Body of pancreas (tissue), 4 donors: ENCODE measurements around the gene ATP8B4. TPM values are rescaled to one million over a fixed set of nuclear protein-coding genes. Genes with fewer than 3 reads are reported as not detected.

Experiments
- ATAC-seq: fragments of 150-250 bp; one replicate; pipeline ENCODE4 v1.9.1; 2016
- DNase-seq, 4 donors: peaks; one replicate each; pipeline ENCODE4 v3.0.0-alpha.2; 2019
- H3K27ac ChIP-seq, 4 donors: fragments of 200-600 bp; sonication (generic); 1 replicate in 3 of 4; 2 replicates in 1 of 4; pipeline versions ENCODE4 v1.5.1 to v1.6.1; 2016 to 2019; ENCODE audit warnings: mild to moderate bottlenecking in 1 of 4, mixed read lengths in 1 of 4, moderate library complexity in 1 of 4
- H3K27me3 ChIP-seq, 2 donors: fragments of 200-600 bp; sonication (generic); one replicate each; pipeline ENCODE4 v1.6.0; 2016; ENCODE audit warnings: mild to moderate bottlenecking in 1 of 2
- H3K36me3 ChIP-seq, 2 donors: fragments of 200-600 bp; sonication (generic); replicated peaks in 1 of 2; 2 replicates each; pipeline ENCODE4 v1.5.1; 2016; ENCODE audit warnings: low read depth in 2 of 2; ENCODE audit not compliant: insufficient read depth in 1 of 2
- H3K4me1 ChIP-seq: fragments of 200-600 bp; sonication (generic); one replicate; pipeline ENCODE4 v1.6.0; 2016
- H3K4me3 ChIP-seq, 2 donors: fragments of 200-600 bp; sonication (generic); 1 replicate in 1 of 2; 2 replicates in 1 of 2; pipeline ENCODE4 v1.5.1; 2016 to 2019
- H3K9me3 ChIP-seq, 3 donors: fragments of 200-600 bp; sonication (generic); 1 replicate in 2 of 3; 2 replicates in 1 of 3; pipeline ENCODE4 v1.5.1; 2016
- CTCF ChIP-seq, 7 experiments: fragments of 450-650 bp in 4 of 7; fragments of 200-600 bp in 3 of 7; sonication (generic) in 3 of 7; IDR thresholded peaks; one replicate each; pipeline ENCODE4 v1.5.1; 2016 to 2019; ENCODE audit warnings: antibody characterized with exemption in 7 of 7
- POLR2A ChIP-seq, 3 donors: fragments of 450-650 bp; IDR thresholded peaks; one replicate each; pipeline ENCODE4 v1.6.1; 2016; ENCODE audit warnings: antibody characterized with exemption in 3 of 3, mild to moderate bottlenecking in 2 of 3
- WGBS, 2 donors: methylation state at CpG; one replicate each; pipeline ENCODE4 v1.1.5; 2017; 5-methylcytosine and 5-hydroxymethylcytosine counted together
- intact Hi-C: fragments of 100-400 bp; cut with DNase I; formaldehyde crosslinking; loops from one replicate; pipeline ENCODE4 v1.15.1; 2023
- total RNA-seq, 2 donors: library from RNA; depleted of rRNA; stranded (reverse); fragments of >200 nt; gene quantifications; one replicate each; pipeline ENCODE4 v1.1.0, GENCODE V29; 2016

The ATP8B4 gene
- total RNA-seq, 2 donors from 2014 or later, result 3.1 to 6.6 TPM

GRCh38 chr15:49904296-49904695 lies 214.7 kb downstream of the ATP8B4 start:
- Histone ChIP-seq H3K9me3 (no peaks in the 10 kb centered on the region), H3K36me3 (no peaks in the 10 kb centered on the region), H3K4me1 (no peaks in the 10 kb centered on the region), H3K27ac (no peak overlapping the region), H3K4me3 (no peak overlapping the region), H3K27me3 (no peaks in the 10 kb centered on the region)
- TF ChIP-seq POLR2A (IDR thresholded peaks at IDR 0.05) (no peak), CTCF (IDR thresholded peaks at IDR 0.05) (no peak)
- intact Hi-C loops, result no loop called here
- no peak for DNase-seq
- ATAC-seq, result no peak

DNA sequence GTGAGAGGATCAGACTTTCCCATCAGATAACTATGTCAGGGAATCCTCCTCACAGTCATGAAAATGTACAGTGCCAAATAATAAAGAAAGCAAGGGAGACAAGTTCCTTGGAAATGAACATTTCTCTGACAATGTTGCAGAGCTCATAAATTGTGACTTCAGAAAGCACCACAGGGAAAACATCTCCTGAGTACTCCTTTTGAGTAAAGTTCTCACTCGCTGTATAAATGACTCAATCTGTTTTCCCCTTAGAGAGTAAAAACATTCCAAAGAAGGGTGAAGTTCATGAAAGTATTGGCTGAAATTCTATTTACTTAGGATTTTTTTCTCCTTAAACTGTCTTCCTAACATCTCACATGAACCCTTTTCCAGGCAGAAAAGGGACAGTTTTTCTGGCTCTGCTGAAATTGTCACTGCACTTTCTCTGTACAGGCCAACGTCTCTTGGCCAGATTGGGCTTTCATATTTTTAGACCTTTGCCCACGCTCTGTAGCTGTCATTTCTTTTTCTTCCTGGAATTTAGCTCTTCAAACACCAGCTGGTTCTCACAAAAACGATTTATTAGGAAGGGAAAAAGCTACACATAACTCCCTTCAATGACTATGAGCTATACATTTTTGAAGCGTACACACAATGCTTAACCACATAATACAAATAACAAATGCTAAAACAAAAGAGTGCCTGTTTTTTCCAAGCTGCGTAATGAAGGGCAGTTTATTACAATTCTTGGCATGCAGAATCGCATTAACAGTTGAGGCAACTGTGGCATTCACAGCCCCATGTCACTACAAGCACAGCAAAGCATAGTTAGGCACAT lies 216.1 kb downstream of the ATP8B4 start:
- Histone ChIP-seq H3K4me3 (no peak overlapping the region), H3K9me3 (no peaks in the 10 kb centered on the region), H3K36me3 (no peaks in the 10 kb centered on the region), H3K27me3 (no peaks in the 10 kb centered on the region), H3K4me1 (no peaks in the 10 kb centered on the region), H3K27ac (no peak overlapping the region)
- DNase-seq, result no peak
- TF ChIP-seq POLR2A (IDR thresholded peaks at IDR 0.05) (no peak), CTCF (IDR thresholded peaks at IDR 0.05) (no peak)
- intact Hi-C loops, result no loop called here
- 47 to 52% methylated on average over 7 of the region's 7 CpGs for WGBS, 2 donors
- peak; percentile 56 for ATAC-seq

GRCh38 chr15:49901996-49902684 lies 216.9 kb downstream of the ATP8B4 start:
- no peak for ATAC-seq
- TF ChIP-seq POLR2A (IDR thresholded peaks at IDR 0.05), result no peak
- TF ChIP-seq CTCF (IDR thresholded peaks at IDR 0.05), result no peak
- Histone ChIP-seq H3K36me3 (no peaks in the 10 kb centered on the region), H3K4me3 (no peak overlapping the region), H3K9me3 (no peaks in the 10 kb centered on the region), H3K27me3 (no peaks in the 10 kb centered on the region), H3K27ac (peak overlapping the region in 1 of 4 donors; percentile 15), H3K4me1 (no peaks in the 10 kb centered on the region)
- 55 to 63% methylated on average over 2 of the region's 2 CpGs for WGBS, 2 donors
- DNase-seq, result no peak
- intact Hi-C loops, result no loop called here

DNA sequence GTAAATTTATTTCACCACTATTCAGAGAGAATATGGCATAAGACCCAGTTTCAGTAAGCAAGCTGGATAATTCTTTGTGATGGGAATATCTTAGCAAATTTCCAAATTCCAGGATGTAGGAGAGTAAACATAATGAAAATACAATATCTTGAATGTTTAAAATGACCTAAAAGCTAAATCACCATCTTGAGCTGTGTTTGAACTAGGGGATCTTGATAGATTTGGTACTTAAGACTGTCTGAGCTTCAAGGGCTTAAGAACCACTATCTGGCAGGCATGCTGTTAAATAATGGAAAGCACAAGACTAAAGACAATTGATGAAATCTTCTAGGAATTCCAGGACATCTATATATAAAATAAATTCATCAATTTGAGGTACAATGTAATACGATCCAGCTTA lies 217.7 kb downstream of the ATP8B4 start:
- no peaks in the 10 kb centered on the region for H3K27me3 ChIP-seq
- no peak overlapping the region for H3K27ac ChIP-seq
- no peak for DNase-seq
- no peak for ATAC-seq
- H3K9me3 ChIP-seq, result no peaks in the 10 kb centered on the region
- TF ChIP-seq CTCF (IDR thresholded peaks at IDR 0.05) (no peak), POLR2A (IDR thresholded peaks at IDR 0.05) (no peak)
- 75 to 79% methylated on average over 1 of the region's 1 CpG for WGBS, 2 donors
- H3K4me1 ChIP-seq, result no peaks in the 10 kb centered on the region
- H3K4me3 ChIP-seq, result no peak overlapping the region
- H3K36me3 ChIP-seq, result no peaks in the 10 kb centered on the region
- intact Hi-C loops, result no loop called here
